Tibial nerve (tissue), 3 donors: ENCODE data around the gene FRK.
"Not testable (repeated sequence)": the region's sequence is repeated elsewhere in the genome, so short reads cannot be mapped to it uniquely, and the experiment has no call there.

Experiments used
- POLR2A ChIP-seq, 2 donors: fragments of 450-650 bp; IDR thresholded peaks; one replicate each; pipeline ENCODE4 v1.6.1; 2017; ENCODE audit warnings: antibody characterized with exemption in 2 of 2, mild to moderate bottlenecking in 2 of 2, moderate library complexity in 2 of 2
- TF ChIP-seq, protein P1 (sequence below), 5 experiments: fragments of 200-600 bp in 3 of 5; fragments of 450-650 bp in 2 of 5; sonication (generic) in 3 of 5; IDR thresholded peaks; one replicate each; pipeline ENCODE4 v1.5.1; 2016 to 2019; ENCODE audit warnings: antibody characterized with exemption in 5 of 5, mild to moderate bottlenecking in 3 of 5, moderate library complexity in 2 of 5

DNA sequence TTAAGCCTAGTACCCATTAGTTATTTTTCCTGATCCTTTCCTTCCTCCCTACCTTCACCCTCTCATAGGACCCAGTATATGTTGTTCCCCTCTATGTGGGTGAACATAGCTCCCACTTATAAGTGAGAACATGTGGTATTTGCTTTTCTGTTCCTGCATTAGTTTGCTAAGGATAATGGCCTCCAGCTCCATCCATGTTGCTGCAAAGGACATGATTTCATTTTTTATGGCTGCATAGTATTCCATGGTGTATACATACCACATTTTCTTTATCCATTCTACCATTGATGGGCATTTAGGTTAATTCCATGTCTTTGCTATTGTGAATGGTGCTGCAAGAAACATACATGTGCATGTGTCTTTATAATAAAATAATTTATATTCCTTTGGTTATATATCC lies 115.9 kb downstream of the FRK start:
- TF ChIP-seq, protein P1, sequence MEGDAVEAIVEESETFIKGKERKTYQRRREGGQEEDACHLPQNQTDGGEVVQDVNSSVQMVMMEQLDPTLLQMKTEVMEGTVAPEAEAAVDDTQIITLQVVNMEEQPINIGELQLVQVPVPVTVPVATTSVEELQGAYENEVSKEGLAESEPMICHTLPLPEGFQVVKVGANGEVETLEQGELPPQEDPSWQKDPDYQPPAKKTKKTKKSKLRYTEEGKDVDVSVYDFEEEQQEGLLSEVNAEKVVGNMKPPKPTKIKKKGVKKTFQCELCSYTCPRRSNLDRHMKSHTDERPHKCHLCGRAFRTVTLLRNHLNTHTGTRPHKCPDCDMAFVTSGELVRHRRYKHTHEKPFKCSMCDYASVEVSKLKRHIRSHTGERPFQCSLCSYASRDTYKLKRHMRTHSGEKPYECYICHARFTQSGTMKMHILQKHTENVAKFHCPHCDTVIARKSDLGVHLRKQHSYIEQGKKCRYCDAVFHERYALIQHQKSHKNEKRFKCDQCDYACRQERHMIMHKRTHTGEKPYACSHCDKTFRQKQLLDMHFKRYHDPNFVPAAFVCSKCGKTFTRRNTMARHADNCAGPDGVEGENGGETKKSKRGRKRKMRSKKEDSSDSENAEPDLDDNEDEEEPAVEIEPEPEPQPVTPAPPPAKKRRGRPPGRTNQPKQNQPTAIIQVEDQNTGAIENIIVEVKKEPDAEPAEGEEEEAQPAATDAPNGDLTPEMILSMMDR (IDR thresholded peaks at IDR 0.05), result not testable (repeated sequence)
- TF ChIP-seq POLR2A (IDR thresholded peaks at IDR 0.05), result not testable (repeated sequence)
